Activated naive CD4-positive, alpha-beta T cell treated with anti-CD3 and anti-CD28 coated beads for 36 hours (primary cell): ENCODE data around the gene CHPF. TPM values are rescaled to one million over a fixed set of nuclear protein-coding genes. Genes with fewer than 3 reads are reported as not detected.

ENCODE experiments used
- CTCF ChIA-PET: fragments of 350-600 bp; sonication (Branson Sonifier 250); formaldehyde crosslinking; loops from one replicate; lab custom pipeline; 2021; ENCODE audit warnings: antibody characterized with exemption; lab: Charles Lee
- DNase-seq: peaks from one replicate; pipeline ENCODE4 v3.0.0-alpha.2; 2020
- H3K27ac Mint-ChIP-seq: one replicate; pipeline ENCODE4 v1.8.0; 2021; ENCODE audit warnings: mild to moderate bottlenecking, mixed read lengths
- H3K27me3 Mint-ChIP-seq: one replicate; pipeline ENCODE4 v1.8.0; 2021; ENCODE audit warnings: low read depth, mixed read lengths
- H3K36me3 Mint-ChIP-seq: one replicate; pipeline ENCODE4 v1.8.0; 2021; ENCODE audit warnings: low read depth, mixed read lengths
- H3K4me1 Mint-ChIP-seq: one replicate; pipeline ENCODE4 v1.8.0; 2021; ENCODE audit warnings: low read depth, mixed read lengths
- H3K4me3 Mint-ChIP-seq: one replicate; pipeline ENCODE4 v1.8.0; 2021; ENCODE audit warnings: mild to moderate bottlenecking, moderate library complexity, mixed read lengths
- H3K9me3 Mint-ChIP-seq: one replicate; pipeline ENCODE4 v1.8.0; 2021; ENCODE audit warnings: mixed read lengths
- intact Hi-C: fragments of 100-400 bp; cut with micrococcal nuclease; formaldehyde crosslinking; loops from one replicate; pipeline ENCODE4 v1.15.1; 2023
- total RNA-seq, 2 experiments: library from RNA; stranded (reverse); gene quantifications; one replicate each; pipeline ENCODE4 v1.2.3, GENCODE V29; 2021

The CHPF gene
- total RNA-seq, 2 experiments from 2014 or later: 8.5 to 9.0 TPM

DNA sequence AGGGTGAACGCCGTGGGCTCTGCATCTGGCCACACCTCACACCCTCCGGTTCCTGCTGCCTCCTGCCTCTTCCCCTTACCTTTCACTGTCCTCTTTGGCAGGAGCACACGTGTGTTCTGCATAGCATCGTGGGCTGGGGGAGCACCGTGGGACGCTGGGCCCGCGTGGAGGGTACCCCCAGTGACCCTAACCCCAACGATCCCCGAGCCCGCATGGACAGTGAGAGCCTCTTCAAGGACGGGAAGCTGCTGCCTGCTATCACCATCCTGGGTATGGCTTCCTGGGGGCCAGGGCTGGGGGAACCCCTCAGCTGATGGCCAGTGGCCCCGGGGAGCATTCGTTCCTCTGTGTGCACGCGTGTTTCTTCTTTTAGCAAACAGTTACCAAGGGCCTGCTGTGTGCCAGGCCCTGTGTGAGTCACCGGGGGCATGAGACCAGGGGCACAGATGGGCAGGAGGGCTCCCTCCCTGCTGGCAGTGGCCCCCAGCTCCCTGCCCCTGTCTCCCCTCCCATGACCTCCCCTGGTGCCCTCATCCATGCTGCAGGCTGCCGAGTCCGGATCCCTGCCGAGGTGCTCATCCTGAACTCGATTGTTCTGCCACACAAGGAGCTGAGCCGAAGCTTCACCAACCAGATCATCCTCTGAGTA lies 37.3 kb downstream of the CHPF start:
- CTCF ChIA-PET: interaction anchor here (1.1 to 4.1 kb wide), 4 partner anchors 8 to 24 kb away, joined by 3 to 25 read pairs (median 4); partner anchors contain the start of gene GMPPA
- no peak overlapping the region for H3K27ac Mint-ChIP-seq
- no peak overlapping the region for H3K4me3 Mint-ChIP-seq
- intact Hi-C loops: no loop called here
- peaks cover 28% of the 10 kb centered on the region for H3K36me3 Mint-ChIP-seq
- H3K27me3 Mint-ChIP-seq: peaks cover 17% of the 10 kb centered on the region
- H3K4me1 Mint-ChIP-seq: peaks cover 12% of the 10 kb centered on the region
- H3K9me3 Mint-ChIP-seq: no peaks in the 10 kb centered on the region
- no peak for DNase-seq

- H3K36me3 Mint-ChIP-seq: peaks cover 28% of the 10 kb centered on the region
- intact Hi-C loops: no loop called here
- H3K27ac Mint-ChIP-seq: no peak overlapping the region
- H3K9me3 Mint-ChIP-seq: no peaks in the 10 kb centered on the region
- H3K4me3 Mint-ChIP-seq: no peak overlapping the region
- peaks cover 12% of the 10 kb centered on the region for H3K4me1 Mint-ChIP-seq
- CTCF ChIA-PET: interaction anchor here (1.3 kb wide), 1 partner anchor 11 kb away, joined by 3 read pairs; no protein-coding TSS in a partner anchor
- H3K27me3 Mint-ChIP-seq: peaks cover 12% of the 10 kb centered on the region
- no peak for DNase-seq
These were observed 38.0 kb downstream of the CHPF start for GRCh38 chr2:219505585-219505984.

- CTCF ChIA-PET: interaction anchor here (1.3 to 11.7 kb wide), 2 partner anchors 18 to 26 kb away, joined by 3 to 211 read pairs; no protein-coding TSS in a partner anchor
- DNase-seq: no peak
- Mint-ChIP-seq H3K36me3 (peaks cover 29% of the 10 kb centered on the region), H3K9me3 (no peaks in the 10 kb centered on the region), H3K4me3 (no peak overlapping the region), H3K4me1 (peaks cover 20% of the 10 kb centered on the region), H3K27me3 (peaks cover 7% of the 10 kb centered on the region), H3K27ac (no peak overlapping the region)
- intact Hi-C loops: no loop called here
These were observed 41.0 kb downstream of the CHPF start for GRCh38 chr2:219502618-219503017.

DNA sequence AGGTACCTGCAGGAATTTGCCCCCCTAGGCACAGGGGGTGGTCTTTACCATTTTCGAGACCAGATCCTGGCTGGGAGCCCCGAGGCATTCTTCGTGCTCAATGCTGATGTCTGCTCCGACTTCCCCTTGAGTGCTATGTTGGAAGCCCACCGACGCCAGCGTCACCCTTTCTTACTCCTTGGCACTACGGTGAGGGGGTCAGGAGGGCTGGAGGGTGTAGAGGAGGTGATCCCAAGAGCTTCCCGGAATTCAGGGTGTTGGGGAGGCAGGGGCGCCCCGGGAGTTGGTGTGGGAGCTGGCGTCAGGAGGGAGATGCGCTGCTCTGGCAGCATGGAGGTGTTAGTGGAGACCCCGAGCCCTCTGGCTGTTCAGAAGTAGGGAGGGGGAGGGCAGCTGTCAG lies 41.8 kb downstream of the CHPF start:
- peaks cover 13% of the 10 kb centered on the region for H3K27me3 Mint-ChIP-seq
- CTCF ChIA-PET: interaction anchor here (6.0 to 11.7 kb wide), 2 partner anchors 8 to 26 kb away, joined by 27 to 211 read pairs; no protein-coding TSS in a partner anchor
- H3K4me3 Mint-ChIP-seq: no peak overlapping the region
- peaks cover 25% of the 10 kb centered on the region for H3K4me1 Mint-ChIP-seq
- H3K9me3 Mint-ChIP-seq: no peaks in the 10 kb centered on the region
- H3K36me3 Mint-ChIP-seq: peaks cover 25% of the 10 kb centered on the region
- no peak for DNase-seq
- intact Hi-C loops: no loop called here
- no peak overlapping the region for H3K27ac Mint-ChIP-seq

DNA sequence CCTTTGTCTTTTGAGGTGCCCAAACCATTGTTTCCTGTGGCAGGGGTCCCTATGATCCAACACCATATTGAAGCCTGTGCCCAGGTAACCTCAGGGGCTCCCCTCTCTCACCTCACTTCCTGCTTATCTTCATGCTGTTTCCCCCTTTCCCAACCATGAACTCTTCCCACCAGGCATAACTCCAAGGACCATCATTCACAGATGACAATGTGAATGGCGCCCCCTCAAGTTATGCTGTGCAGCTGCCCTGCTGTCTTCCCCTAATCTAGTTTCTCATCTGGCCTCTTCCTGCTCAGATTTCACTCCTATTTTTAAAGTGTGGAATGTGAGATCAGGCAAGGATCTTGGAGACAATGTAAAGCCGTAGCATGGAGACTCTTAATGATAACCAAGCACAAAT lies 43.5 kb downstream of the CHPF start:
- intact Hi-C loops: no loop called here
- peaks cover 12% of the 10 kb centered on the region for H3K36me3 Mint-ChIP-seq
- CTCF ChIA-PET: interaction anchor here (0.7 to 11.7 kb wide), 12 partner anchors 8 to 495 kb away, joined by 3 to 211 read pairs (median 4); no protein-coding TSS in a partner anchor
- H3K4me3 Mint-ChIP-seq: peak overlapping the region; percentile 91
- no peak for DNase-seq
- peaks cover 31% of the 10 kb centered on the region for H3K27me3 Mint-ChIP-seq
- peaks cover 28% of the 10 kb centered on the region for H3K4me1 Mint-ChIP-seq
- H3K27ac Mint-ChIP-seq: no peak overlapping the region
- no peaks in the 10 kb centered on the region for H3K9me3 Mint-ChIP-seq

GRCh38 chr2:219499555-219499954 lies 44.1 kb downstream of the CHPF start:
- H3K4me1 Mint-ChIP-seq: peaks cover 28% of the 10 kb centered on the region
- no peak overlapping the region for H3K27ac Mint-ChIP-seq
- H3K27me3 Mint-ChIP-seq: peaks cover 36% of the 10 kb centered on the region
- DNase-seq: no peak
- H3K9me3 Mint-ChIP-seq: no peaks in the 10 kb centered on the region
- intact Hi-C loops: loop anchor here (2.0 kb wide), 1 partner anchor 59 kb away; no protein-coding TSS in a partner anchor
- H3K36me3 Mint-ChIP-seq: peaks cover 8% of the 10 kb centered on the region
- H3K4me3 Mint-ChIP-seq: peak overlapping the region; percentile 91
- CTCF ChIA-PET: interaction anchor here (0.9 to 11.7 kb wide), 10 partner anchors 8 to 95 kb away, joined by 3 to 211 read pairs (median 4); no protein-coding TSS in a partner anchor

GRCh38 chr2:219499058-219499307 lies 44.6 kb downstream of the CHPF start:
- H3K4me1 Mint-ChIP-seq: peaks cover 28% of the 10 kb centered on the region
- no peaks in the 10 kb centered on the region for H3K9me3 Mint-ChIP-seq
- intact Hi-C loops: loop anchor here (2.0 kb wide), 1 partner anchor 58 kb away; no protein-coding TSS in a partner anchor
- H3K27ac Mint-ChIP-seq: peak overlapping the region; percentile 39
- peaks cover 2% of the 10 kb centered on the region for H3K36me3 Mint-ChIP-seq
- CTCF ChIA-PET: interaction anchor here (1.0 to 11.7 kb wide), 9 partner anchors 7 to 95 kb away, joined by 3 to 211 read pairs (median 5); no protein-coding TSS in a partner anchor
- peaks cover 40% of the 10 kb centered on the region for H3K27me3 Mint-ChIP-seq
- peak overlapping the region; percentile 91 for H3K4me3 Mint-ChIP-seq
- DNase-seq: no peak

- Mint-ChIP-seq H3K9me3 (no peaks in the 10 kb centered on the region), H3K27ac (peak within 1 kb of the TSS; percentile 39), H3K4me1 (peaks cover 28% of the 10 kb centered on the region), H3K36me3 (peaks cover 1% of the 10 kb centered on the region), H3K27me3 (peaks cover 43% of the 10 kb centered on the region), H3K4me3 (peak within 1 kb of the TSS; percentile 91)
- intact Hi-C loops: loop anchor here (1.0 to 2.0 kb wide), 13 partner anchors 11 to 269 kb away; partner anchors contain the start of genes ANKZF1, ATG9A, CHPF and DNAJB2
- peak; percentile 98 for DNase-seq
- CTCF ChIA-PET: interaction anchor here (0.8 to 11.7 kb wide), 9 partner anchors 8 to 96 kb away, joined by 3 to 211 read pairs (median 5); no protein-coding TSS in a partner anchor
These were observed 45.1 kb downstream of the CHPF start, which contains the start of gene GMPPA for GRCh38 chr2:219498280-219499057. Gene GMPPA (plus strand): TSS chr2:219498891. CDS start chr2:219499976, 1,085 bp downstream.

DNA sequence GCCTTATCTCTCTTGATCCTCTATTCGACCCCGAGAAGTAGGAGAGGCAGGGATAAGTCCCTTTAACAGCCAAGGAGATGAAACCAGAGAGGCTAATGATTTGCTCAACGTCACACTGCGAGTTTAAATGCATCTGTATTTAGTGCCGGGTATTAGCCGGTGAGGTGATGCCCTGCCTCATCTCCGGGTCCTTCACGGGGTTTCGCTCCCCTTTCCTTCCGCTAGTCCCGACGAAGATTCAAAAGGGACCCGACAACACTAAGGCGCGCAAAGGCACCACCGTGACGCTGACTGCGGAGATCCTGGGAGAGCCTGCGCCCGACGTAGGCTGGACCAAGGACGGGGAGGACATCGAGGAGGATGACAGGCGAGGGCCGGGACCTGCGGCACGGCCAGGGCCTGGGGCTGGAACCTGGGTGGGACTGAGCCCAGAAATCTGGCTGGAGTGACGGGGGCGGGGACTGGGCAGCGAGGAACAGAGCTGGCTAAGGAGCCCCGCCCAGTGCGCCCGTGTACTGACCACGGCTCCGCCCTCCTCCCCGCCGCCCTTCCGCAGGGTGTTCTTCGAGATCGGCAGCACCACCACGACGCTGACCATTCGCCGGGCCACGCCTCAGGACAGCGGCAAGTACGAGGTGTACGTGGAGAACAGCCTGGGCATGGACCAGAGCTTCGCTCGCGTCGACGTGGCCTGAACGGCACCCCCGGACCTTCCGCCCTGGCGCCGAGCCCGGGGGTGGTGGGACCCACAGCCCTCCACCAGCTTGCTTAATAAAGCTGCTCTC lies 45.9 kb downstream of the CHPF start:
- Mint-ChIP-seq H3K27ac (no peak overlapping the region), H3K27me3 (peaks cover 47% of the 10 kb centered on the region)

GRCh38 chr2:219496825-219497494 lies 46.6 kb downstream of the CHPF start:
- H3K27me3 Mint-ChIP-seq: peaks cover 50% of the 10 kb centered on the region

More for the DNA sequence above, 45.9 kb downstream of the CHPF start:
- no peak for DNase-seq
- intact Hi-C loops: loop anchor here (1.0 to 2.0 kb wide), 13 partner anchors 12 to 268 kb away; partner anchors contain the start of genes ANKZF1, ATG9A, CHPF and DNAJB2
- Mint-ChIP-seq H3K4me3 (peak overlapping the region; percentile 91), H3K4me1 (peaks cover 28% of the 10 kb centered on the region), H3K36me3 (peaks cover 1% of the 10 kb centered on the region), H3K9me3 (no peaks in the 10 kb centered on the region)
- CTCF ChIA-PET: interaction anchor here (0.8 to 11.7 kb wide), 9 partner anchors 9 to 95 kb away, joined by 3 to 211 read pairs (median 9); partner anchors contain the start of genes CHPF and TMEM198

More at GRCh38 chr2:219496825-219497494, 46.6 kb downstream of the CHPF start:
- CTCF ChIA-PET: interaction anchor here (0.6 to 11.7 kb wide), 13 partner anchors 11 to 421 kb away, joined by 3 to 211 read pairs (median 7); partner anchors contain the start of genes CHPF and TMEM198
- Mint-ChIP-seq H3K9me3 (no peaks in the 10 kb centered on the region), H3K4me3 (peak overlapping the region; percentile 91), H3K4me1 (peaks cover 28% of the 10 kb centered on the region), H3K36me3 (peaks cover 1% of the 10 kb centered on the region), H3K27ac (no peak overlapping the region)
- intact Hi-C loops: no loop called here
- no peak for DNase-seq
